NCI-H526 treated with DMSO at 0.1 percent for 48 hours (cell line): ENCODE results near the gene NUDT19.
"Not testable (repeated sequence)": the region's sequence is repeated elsewhere in the genome, so short reads cannot be mapped to it uniquely, and the experiment has no call there.

Source experiments
- DNase-seq: peaks from one replicate; lab custom pipeline; 2025; lab: John Stamatoyannopoulos, UW

The NUDT19 gene

DNA sequence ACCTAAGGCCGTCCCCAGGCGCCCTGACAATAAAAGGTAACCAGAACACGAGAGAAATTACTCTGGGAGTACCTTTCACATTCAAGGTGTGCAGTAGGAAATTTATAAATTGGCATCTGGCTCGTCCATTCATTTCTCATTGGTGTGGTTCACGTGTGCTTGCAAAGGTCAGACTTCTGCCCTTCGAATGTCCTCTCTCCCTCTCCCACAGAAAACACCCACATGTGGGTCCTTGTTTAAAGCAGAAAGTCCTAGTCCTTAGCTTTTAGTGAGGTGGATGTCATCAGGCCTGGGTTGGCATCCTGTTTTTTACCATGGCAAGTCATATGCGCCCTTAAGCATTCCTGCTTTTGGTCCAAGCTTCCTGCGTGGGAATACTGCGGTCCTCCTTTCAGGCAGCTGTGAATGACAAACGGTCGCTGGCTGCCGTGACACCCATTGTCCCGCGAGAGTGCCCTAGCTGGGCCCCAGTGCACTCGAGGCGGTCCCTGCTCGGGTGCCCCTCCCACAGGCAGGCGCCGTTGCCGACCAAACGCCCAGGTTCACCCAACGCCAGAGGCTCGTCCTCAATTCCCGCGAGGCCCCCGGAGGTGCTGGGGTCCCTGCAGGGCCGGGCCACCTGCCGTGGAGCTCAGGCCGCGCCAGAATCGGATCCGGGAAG, at the start of gene NUDT19:
NUDT19 (plus strand) TSS at position 531 of the 661 bp plus-strand sequence. CDS start 140 bp downstream, outside the sequence.
- peak; percentile 87 for DNase-seq

DNA sequence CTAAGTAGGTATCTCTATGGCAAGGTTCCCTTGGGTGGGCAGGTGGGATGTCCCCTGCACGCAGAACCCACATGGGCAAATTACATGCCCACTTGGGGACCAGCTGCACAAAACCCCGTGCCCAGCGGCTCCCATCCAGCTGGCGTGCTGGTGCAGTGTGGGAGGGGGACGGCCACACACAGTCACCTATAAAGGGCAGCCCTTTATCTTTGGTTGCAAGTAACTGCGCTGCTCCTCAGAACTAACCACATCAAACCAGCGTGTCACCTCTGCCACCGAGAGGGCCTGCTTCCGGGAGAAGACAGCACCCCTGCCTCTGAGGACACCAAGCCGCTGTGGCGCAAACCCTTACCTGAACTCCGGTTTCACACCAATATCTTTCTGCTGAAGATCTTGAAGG, 48.9 kb upstream of the NUDT19 start:
- DNase-seq: no peak

DNA sequence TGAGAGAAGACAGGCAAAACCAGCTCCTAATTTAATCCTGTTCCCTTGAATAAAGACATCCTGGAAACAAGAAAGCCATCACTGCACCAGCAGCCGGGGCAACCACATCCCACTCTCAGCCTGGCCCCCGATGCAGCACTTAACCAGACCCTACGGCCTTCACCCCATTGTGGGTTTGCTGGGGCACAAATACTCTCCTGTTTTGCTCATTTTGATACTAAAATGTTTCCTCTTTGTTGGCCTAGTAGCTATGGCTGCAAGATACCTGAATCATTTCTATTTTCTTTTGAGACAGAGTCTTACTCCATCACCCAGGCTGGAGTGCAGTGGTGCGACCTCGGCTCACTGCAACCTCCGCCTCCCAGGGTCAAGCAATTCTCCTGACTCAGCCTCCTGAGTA, 45.1 kb upstream of the NUDT19 start:
- DNase-seq: no peak

DNA sequence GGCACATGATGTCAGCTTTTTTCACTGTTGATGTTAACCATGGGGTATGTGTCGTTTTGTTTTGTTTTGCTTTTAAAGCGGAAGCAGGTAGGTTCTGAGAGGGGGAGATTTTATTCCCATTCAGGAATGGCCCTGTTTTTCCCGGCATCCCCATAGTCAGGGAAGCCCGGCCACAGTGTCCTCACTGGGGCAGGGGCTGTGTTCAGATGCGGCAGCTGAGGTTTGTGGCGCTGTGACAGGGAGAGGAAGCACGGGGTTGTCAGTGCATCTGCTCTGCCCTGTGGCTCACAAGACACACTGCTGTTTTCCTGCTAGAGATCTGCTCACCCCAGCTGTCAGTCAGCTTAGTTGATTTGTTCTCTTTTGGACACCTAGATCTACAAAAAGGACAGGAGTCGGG, 44.3 kb upstream of the NUDT19 start:
- DNase-seq: no peak

DNA sequence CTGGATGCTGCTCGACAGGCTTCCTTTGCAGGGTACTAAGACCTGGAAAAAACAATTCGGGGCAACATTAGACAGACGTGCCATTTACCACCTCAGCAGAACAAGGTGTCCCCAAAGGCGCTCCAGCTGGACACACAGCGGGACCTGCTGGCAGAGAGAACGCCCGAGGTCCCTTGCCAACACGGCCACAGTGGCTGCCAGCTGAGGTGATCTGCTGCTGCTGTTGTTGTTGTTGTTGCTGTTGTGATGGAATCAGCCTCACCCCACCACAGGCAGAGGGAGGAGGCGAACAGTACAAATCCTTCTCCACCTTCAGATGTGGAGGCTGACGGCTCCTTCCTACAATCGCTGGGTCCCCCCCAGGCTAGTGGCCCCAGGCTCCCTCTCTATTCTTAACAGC, 41.9 kb upstream of the NUDT19 start:
- no peak for DNase-seq

DNA sequence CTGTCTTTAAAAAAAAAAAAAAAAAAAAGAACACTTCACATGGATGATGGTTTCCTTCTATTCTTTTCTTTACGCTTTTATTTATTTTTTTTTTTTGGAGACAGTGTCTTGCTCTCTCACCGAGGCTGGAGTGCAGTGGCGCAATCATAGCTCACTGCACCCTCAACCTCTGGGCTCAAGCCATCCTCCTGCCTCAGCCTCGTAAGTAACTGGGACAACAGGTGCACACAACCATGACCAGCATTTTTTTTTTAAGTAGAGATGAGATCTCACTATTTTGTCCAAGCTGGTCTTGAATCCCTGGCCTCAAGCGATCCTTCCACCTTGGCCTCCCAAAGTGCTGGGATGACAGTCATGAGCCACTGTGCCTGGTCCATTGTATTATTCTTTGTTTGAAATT, 41.0 kb upstream of the NUDT19 start:
- no peak for DNase-seq

DNA sequence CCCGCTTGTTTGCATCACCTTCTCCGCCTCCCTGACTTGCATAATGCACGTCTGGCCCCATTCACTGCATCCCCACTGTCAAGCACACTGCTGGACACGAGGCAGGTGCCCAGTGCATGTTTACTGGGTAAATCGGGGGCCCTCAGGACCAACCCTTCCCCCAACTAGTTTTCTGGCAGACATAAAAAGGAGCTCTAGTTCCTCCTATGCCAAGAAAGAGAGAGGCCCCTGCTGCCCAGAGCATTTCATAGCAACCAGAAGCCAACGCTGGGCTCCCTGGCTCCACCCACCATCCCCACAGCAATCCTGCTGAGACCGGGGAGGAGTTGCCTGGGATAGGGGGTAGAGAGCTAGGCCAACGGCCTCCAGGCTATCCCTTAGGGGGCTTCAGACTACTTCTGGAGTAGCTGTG, 39.9 kb upstream of the NUDT19 start:
- no peak for DNase-seq

DNA sequence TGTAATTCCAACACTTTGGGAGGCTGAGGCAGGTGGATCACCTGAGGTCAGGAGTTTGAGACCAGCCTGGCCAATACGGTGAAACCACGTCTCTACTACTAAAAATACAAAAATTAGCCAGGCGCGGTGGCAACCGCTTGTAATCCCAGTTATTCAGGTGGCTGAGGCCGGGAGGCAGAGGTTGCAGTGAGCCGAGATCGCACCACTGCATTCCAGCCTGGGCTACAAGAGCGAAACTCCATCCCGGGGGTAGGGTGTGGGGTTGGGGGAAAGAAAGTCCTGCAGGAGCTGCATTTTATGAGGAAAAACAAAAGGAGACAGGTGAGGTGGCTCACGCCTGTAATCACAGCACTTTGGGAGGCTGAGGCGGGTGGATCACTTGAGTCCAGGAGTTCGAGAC, 39.3 kb upstream of the NUDT19 start:
- not testable (repeated sequence) for DNase-seq

DNA sequence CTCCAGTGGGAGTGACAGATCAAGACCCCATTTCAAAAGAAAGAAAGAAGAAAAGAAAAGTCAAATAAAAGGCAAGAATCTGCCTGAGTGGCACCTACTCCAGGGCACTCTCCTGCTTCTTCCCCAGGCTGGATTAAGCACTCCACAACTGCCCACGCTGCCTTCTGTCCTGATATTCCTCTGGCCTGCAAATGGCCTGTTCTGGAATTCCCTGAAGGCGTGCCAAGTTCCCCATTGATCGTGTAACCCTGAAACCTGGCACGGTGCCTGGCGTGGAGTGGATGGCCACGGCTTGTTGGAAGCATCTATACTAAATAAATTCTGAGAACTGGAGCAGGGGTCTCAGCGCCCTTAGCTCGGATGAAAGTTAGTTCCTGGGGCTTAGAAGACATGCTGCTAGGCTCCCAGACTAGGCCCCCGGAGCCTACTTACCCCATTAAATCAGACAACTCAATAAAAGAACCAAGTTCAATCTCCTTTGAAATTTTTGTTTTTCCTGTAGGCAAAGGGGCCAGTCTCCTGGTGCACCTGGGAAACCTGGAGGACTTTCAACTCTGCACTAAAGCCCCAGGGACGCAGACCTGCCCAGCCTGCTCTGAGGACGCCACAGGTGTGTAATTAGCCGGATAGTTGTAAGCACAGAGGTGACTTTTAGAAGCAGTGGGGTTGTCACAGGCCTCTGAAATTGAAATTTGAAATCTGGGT, 38.6 kb upstream of the NUDT19 start:
- DNase-seq: peak; percentile 37

DNA sequence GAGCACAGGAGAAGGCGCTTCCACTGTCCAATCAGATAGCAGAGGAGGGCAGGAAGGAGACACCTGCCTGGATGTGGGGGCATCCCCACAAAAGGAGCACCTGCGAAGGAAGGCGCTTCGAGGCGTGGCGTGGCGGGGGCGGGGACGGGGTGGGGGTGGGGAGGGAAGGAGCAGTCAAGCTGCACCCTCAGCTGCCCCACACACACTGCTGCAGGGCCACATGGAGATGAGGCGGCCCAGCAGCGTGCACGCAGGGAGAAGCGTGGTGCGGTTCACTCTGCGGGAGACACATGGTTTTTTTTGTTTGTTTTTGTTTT, 38.1 kb upstream of the NUDT19 start:
- DNase-seq: no peak

DNA sequence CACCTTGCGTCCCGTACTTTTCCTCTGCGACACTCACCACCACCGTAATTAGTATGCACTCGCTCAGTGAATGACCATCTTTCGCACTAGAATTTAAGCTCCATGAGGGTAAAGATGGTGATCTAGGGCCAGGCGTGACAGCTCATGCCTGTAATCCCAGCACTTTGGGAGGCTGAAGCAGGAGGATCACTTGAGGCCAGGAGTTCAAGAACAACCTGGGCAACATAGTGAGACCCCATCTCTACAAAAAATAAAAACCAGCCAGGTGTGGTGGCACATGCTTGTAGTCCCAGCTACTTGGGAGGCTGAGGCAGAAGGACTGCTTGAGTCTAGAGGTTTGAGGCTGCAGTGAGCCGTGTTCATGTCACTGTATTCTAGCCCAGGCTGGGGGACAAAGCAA, 35.2 kb upstream of the NUDT19 start:
- DNase-seq: not testable (repeated sequence)

DNA sequence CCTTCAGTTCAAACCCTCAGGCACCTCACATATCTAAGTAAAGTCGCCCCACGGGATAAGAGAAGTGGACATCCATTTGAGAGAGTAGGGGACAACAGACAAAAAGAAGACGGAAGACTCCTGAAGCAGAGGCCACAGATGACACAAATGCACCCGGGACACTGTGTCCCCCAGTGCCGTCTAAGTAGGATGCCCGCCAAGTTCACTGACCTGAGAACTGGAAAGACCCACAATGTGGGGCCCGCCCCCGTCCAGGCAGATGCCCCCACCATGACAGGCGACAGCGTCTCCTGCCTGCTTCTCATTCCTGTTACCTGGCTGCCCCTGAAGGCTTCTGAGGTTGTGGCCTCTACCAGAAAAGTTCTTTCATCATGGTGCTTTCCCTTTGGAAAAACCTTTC, 33.5 kb upstream of the NUDT19 start:
- no peak for DNase-seq

DNA sequence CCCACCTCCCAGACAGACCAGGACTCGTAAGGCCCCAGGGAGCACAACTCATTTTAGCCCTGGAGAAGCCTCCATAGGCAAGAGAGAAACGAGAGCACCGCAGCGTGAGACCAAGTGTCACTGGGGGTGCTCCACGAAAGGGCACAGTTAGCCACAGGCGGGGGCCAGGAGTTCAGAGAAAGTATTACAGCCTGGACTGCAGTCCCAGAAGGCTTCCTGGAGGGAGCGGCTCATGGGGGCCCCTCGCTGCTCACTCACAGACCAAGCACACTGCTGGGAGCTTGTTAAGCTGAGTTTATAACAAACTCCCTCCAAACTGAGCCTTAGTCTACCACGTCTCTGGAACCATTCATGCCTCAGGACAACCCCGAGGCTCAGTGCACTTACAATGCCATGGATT, 33.1 kb upstream of the NUDT19 start:
- DNase-seq: no peak

DNA sequence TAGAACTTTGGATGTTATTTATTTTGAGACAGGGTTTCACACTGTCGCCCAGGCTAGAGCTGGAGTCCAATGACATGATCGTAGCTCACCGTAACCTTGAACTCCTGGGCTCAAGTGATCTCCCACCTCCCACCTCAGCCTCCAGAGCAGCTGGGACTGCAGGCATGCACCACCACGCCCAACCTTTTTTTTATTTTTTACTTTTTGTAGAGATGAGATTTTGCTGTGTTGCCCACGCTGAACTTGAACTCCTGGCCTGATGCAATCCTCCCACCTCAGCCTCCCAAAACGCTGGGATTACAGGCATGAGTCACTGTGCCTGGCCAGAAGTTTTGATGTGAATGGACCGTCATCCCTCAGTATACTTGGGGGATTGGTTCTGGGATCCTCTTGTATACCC, 30.3 kb upstream of the NUDT19 start:
- no peak for DNase-seq

DNA sequence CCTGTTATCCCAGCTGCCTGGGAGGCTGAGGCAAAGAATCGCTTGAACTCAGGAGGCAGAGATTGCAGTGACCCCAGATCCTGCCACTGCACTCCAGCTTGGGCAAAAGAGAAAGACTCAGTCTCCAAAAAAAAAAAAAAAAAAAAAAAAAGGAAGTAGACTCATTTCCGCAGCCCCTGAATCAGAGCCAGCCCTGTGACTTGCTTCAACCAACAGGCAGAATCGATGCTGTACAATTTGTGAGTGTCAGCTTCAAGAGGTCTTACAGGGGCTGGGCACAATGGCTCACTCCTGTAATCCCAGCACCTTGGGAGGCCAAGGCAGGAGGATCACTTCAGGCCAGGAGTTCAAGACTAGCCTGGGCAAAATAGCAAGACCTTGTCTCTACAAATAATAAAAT, 29.4 kb upstream of the NUDT19 start:
- DNase-seq: no peak

DNA sequence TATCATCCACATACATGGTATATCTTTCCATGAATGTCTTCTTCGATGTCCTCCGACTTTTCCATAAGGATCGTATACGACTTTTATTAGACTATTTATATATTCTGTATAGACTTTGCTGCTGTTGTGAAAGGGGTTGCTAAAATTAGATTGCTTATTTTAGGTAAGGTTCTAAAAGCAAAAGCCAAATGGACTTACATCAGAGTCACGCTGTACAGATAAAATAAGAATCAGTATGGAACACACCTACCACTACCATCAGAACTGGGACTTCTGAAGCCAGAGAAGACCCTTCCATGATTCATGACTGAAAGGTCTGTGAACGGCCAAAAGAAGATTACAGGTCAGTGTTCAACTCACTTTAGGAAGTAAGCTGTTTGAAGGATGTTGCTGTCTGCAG, 25.5 kb upstream of the NUDT19 start:
- no peak for DNase-seq

DNA sequence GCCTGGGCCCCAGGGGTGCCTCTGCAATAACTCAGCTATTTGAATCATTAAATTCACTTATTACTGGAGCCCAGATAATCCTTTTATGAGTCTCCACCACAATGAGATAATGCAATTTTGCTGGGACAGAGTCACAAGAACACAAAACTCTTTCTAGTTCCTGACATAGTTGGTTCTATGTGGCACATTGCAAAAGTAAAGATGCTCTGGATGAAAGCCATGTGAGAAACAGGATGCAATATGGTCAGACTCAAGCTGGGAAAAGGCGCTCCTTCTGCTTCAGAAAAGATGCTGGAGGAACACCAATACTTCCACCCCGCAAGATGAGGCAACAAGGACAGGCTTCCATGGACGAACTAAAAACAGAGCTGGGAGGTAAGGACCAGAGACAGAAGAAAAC, 22.3 kb upstream of the NUDT19 start:
- DNase-seq: no peak

DNA sequence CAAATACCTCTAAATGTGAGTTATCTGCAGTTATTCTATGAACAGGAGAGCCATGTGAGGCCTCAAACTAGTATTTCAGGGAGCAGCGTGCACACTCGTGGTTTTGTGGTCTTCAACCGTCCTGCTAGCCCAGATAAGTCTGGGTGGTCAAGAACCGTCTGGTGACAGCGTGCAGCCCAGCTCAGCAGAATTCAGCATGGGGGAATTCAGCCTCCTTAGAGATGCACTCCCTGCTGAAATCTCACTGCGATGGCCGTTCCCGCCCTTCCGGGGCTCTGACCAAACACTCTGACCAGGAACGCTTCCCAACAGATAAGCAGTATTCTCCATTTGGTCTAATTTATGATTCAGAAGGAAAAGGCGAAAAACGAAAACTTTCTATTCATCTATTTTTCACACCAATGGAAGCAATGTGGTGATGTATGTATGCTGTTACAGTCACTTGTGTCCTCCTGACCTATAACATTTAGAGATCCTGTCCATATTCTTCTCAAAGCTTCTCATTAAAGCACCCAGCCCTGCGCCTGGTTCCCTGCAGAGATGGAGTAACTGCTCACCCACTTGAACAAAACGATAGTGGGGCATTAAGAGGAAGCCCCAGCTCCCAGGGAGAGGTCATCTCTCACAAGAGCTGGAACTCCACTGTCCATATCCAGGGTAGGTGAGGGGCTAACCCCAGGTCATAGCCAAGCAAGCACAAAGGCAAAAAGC, 19.6 kb upstream of the NUDT19 start:
- no peak for DNase-seq

DNA sequence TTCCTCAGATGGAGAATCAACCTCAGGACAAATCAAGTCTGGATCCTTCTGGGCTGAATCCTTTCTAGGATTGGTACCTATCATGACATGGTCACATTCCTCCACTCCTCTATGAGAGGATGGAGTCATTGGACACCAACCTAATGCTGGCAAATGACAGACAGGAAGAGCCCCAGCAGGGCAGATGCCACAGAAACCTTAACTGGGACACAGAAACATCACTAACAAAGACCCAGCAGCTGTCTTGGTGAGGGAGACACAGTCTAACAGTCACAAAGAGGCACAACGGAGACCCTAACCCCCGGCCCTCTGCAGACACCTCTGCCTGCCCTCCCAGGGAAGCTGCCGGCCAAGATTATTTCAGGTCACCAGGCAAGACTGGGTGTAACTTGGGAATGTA, 18.8 kb upstream of the NUDT19 start:
- DNase-seq: no peak

DNA sequence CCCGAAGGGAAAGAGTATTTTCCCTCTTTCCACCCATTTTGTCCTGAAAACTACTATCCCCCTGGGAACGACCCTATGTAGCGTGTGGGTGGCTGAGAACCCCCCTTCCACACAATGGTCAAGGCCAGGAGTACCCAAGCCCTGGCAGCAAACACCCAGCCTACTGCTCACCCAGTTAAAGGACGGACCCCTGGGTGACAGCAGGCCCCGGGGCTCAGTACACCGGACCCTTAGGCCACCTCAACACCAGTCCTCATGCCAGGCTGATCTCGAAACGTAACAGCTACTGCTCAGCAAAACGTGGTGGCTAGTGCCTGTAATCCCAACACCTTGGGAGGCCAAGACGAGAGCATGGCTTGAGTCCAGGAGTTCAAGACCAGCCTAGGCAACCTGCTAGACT, 18.0 kb upstream of the NUDT19 start:
- DNase-seq: no peak

DNA sequence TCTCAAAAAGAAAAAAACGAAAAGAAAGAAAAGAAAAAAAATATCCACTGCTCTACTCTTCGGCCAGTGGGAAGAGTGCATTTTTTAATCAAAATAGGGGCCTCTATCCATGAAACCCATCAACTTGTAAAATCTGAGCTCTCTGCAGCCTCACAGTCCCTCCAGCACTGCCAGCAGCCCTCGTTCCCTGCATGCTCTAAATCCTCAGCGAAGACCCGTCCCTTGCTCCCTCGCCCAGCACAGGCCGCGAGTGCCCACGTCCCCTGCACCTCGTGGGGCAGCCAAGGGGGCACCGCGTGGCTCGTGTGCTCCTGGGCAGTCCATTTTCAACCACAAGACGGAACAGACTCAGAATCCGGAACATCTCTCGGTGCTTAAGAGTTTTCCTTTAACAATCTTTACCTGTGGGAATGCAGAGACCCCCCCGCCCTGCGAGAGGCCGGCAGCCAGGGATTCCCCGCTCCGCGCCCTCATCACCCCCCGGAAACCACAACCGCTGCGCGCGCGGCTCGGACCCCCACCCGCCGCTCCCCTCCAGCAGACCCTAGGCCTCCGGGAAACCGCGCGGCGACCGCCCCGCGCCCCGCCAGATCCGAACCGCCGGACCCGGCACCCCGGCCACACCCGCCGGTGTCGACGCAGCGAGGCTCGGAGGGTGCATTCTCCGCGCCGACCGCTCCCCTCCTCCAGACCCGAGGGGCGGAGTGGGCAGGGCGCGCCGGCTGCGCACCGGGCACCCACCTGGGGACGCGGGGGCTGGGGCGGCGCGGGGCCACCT, 17.3 kb upstream of the NUDT19 start:
- DNase-seq: no peak

DNA sequence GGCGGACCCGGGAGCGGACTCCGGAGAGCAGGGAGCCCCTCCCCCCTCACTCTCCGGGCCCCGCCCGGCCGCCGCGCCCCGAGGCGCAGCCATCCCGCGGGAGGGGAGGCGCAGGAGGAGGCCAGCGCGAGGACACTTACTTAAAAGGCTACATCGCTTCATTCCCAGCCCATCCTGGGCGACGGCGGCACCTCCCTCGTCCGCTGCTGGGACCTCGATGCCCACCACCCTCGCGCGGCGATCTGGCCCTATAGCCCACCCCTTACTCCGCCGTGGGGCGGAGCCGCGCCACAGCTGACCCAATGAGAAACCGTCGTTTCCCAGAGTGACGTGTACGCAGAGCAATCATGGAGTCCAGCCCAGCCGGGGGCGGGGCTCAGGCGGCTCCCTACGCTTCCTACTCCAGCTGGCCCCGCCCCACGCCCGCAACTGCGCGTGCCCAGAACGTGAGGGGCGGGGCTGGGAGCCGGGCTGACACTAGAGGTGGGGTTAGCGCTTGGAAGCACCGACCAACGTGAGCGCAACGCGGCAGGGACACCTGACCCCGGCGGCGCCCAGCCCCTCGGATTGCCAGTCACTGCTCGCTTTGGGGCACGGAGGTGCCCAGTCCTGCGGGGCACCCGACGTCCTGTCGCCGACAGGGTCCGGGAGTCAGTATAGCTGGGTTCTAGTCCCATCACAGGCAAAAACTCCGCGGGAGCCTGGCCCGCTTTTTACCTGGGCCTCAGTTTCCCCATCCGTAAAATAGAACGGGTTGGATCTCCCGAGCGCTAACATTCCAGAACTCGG, 16.5 kb upstream of the NUDT19 start, which contains the start of gene ANKRD27:
ANKRD27 (minus strand) TSS at position 250 of the 789 bp plus-strand sequence. CDS start 16,165 bp downstream, outside the sequence.
- peak; percentile 99 for DNase-seq
